ENCODE results near the gene ZBTB3.

DNA sequence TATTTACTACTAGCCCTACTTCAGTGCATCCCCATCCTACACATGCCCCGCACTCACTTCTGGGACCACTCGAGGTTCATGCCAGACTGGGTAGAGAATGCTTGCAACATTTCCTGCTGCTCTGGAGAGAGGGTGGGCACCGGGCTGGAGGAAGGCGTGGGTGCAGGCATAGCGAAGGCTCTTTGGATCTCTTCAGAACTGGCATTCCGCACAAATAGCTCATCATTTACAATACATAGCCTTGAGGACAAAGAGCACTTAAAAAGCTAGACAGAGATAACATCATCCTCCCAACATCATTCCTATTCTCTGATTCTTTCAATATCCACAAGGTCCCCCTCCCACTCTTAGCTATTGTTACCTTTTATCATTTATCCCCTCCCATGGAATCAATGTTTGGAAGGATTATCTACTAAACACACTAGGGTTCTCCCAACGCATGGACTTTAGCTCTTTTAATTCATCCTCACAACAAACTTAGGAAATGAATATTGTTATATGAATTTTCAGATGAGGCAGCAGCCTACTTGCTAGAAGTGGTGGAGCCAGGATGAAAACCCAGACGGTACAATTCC, 40.3 kb upstream of the ZBTB3 start:
- no peak for TF ChIP-seq CTCF (IDR thresholded peaks at IDR 0.05)
- no peak for TF ChIP-seq POLR2A (IDR thresholded peaks at IDR 0.05)
